A172 (cell line): ENCODE data around the gene CLBA1. TPM values are rescaled to one million over a fixed set of nuclear protein-coding genes. Genes with fewer than 3 reads are reported as not detected.
"Not testable (repeated sequence)": the region's sequence is repeated elsewhere in the genome, so short reads cannot be mapped to it uniquely, and the experiment has no call there.

Experiments
- DNase-seq: peaks from one replicate; pipeline ENCODE4 v3.0.0-alpha.2; 2015; ENCODE audit warnings: low spot score
- total RNA-seq: library from RNA; depleted of rRNA; stranded (reverse); fragments of >200 nt; shearing (Covaris generic); gene quantifications from 2 replicates; pipeline ENCODE4 v1.2.3, GENCODE V29; 2014

Gene CLBA1
- total RNA-seq, 1 experiment from 2014 or later, result 9.9 TPM

- peak; percentile 46 for DNase-seq
Measured at GRCh38 chr14:105022276-105022670, 36.7 kb downstream of the CLBA1 start.

GRCh38 chr14:105023144-105023543 is 37.6 kb downstream of the CLBA1 start:
- peak; percentile 62 for DNase-seq

DNA sequence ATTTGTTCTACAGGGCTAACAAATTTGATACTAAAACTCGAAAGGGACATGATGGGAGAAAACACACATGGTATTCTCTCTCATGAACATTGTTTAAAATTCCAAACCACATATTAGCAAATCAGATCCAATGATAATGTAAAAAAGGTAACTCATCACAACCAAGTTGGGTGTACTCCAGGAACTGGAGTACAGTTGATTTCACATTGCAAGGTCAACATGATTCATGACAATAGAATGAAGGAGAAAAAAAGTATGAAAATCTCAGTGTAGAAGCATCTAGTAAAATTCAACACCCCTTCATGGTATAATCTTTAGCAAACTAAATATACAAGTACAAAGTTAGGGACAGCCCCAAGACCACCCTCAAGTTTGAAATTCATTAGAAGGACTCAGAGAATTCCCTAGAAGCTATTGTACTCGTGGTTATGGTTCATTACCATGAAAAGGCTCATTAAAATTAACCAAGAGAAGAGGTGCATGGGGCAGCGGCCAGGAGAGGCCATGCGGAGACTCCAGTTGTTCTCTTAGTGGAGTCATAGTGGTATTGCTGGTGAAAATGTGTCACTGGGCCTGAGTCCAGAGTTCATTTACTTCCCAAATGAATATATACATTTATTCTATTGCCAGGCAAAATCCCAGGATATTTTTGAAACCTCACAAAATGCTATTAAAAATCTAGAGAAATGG is 38.3 kb downstream of the CLBA1 start:
- DNase-seq, result peak; percentile 57

DNA sequence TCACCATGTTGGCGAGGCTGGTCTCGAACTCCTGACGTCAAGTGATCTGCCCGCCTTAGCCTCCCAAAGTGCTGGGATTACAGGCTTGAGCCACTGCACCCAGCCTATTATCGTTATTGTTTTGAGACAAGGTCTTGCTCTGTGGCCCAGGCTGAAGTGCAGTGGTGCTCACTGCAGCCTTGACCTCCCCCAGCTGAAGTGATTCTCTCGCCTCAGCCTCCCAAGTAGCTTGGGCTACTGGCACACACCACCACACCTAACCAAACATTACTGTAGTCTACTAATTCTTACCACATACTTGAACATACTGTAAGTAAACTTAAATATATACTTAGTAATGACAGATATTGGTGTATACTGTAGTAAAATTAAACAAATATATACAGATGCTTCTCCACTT is 39.8 kb downstream of the CLBA1 start:
- no peak for DNase-seq

DNA sequence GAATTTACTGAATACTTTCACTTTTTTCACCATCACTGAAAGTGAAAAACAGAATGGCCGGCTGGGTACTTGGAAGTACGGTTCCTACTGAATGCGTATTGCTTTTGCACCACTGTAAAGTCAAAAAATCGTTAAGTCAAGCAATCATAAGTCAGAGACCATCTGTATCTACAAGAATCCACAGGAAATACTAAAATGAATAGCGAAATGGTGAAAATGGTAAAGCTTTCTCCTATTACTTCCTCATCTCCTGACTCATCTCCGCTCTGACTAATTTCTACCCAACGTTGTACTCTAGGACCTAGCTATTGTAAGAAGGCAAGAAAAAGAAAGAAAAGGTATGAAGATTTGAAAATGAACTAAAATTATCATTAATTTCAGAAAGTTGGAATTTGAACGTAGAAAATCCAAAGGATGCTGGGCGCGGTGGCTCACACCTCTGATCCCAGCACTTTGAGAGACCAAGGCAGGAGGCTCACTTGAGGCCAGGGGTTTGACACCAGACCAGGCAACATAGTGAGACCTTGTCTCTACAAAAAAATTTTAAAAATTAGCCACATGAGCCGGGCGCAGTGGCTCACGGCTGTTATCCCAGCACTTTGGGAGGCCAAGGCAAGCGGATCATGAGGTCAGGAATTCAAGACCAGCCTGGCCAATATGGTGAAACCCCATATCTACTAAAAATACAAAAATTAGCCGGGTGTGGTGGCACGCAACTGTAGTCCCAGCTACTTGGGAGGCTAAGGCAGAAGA is 40.6 kb downstream of the CLBA1 start:
- DNase-seq, result peak; percentile 76

GRCh38 chr14:105026802-105027563 is 41.4 kb downstream of the CLBA1 start:
- DNase-seq, result peak; percentile 84

DNA sequence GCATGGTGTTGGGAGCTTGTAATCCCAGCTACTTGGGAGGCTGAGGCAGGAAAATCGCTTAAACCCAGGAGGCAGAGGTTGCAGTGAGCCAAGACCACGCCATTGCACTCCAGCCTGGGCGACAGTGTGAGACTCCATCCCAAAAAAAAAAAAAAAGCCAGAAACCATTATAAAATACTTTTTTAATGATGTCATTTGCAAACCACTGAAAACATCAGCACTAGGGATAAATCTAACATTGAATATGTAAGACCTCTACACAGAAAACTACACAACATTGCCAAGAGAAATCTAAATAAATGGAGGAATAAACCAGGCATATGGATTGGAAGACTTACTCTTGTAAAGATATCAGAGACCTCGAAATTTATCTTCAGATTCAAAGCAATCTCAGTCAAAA is 42.1 kb downstream of the CLBA1 start:
- DNase-seq, result not testable (repeated sequence)

DNA sequence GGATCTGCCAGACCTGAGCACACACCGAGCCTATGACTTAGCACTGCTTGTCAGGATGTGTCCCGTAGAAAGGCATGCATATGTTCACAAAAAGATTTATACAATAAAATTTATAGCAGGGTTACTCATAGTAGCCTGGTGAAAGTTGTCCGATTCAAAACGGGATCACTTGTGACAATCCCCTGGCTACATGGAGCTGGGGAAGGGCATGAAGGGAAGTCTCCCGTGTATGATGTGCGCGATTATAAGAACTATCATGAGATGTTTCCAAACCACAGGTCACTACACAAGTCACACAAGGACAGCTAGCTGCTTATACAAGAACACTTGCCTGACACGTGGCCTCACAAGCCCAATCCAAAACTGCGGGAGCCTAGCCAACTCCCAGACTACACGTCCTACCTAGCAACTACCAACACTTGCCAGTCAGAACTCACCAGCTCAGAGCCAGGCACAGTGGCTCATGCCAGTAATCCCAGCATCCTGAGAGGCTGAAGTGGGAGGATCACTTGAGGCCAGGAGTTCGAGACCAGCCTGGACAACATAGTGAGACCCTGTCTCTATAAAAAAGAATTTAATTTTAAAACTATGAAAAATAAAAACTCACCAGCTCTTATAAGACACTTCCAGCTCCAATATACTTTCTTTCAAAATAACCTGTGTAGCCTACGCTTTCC is 42.8 kb downstream of the CLBA1 start:
- DNase-seq, result peak; percentile 76

DNA sequence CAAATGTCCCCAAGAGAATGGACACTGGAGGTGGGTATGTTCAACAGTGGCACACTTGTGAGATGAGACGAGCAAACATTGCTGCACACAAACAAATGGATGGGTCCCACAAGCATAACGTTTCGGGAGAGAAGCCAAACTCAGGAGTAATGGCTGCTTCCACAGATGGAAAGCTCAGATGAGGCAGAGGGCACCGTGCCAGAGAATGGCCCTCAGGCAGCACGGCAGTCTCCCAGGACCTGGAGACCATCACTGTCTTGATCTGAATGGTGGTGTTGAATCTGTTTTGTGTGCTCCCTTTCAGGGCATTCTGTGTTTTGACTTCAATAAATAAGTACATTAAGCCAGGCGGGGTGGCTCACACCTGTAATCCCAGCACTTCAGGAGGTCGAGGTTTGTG is 43.8 kb downstream of the CLBA1 start:
- DNase-seq, result no peak

DNA sequence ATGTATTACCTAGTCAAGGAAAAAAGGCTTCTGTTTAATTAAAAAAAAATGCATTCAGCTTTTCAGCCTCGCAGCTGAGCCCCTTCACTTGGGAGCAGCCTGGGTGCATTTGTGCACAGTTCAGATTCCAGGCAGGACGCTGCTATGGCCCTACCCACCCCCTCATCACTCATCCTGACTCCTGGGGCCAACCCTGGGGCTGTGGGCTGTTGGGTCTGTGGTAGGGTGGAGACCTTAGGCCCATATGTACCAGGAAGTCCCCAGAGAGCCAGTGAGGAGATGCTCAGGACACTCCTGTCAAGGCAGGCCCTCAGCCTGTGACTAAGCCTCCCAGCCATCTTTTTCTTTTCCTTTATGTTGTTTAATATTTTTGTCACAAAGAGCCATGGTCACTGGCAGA is 44.6 kb downstream of the CLBA1 start:
- no peak for DNase-seq

GRCh38 chr14:105030836-105031396 is 45.3 kb downstream of the CLBA1 start:
- DNase-seq, result no peak

DNA sequence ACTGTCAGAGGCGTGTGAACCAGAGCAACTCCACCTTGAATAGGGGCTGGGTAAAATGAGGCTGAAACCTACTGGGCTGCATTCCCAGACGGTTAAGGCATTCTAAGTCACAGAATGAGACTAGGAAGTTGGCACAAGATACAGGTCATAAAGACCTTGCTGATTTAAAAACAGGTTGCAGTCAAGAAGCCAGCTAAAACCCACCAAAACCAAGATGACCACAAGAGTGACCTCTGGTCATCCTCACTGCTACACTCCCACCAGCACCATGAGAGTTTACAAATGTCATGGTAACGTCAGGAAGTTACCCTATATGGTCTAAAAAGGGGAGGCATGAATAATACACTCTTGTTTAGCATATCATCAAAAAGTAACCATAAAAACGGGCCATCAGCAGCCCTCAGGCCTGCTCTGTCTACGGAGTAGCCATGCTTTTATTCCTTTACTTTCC is 46.9 kb downstream of the CLBA1 start:
- peak; percentile 64 for DNase-seq

- DNase-seq, result not testable (repeated sequence)
Measured at GRCh38 chr14:105033412-105033900, 47.9 kb downstream of the CLBA1 start.

- no peak for DNase-seq
Measured at GRCh38 chr14:105034315-105035039, 48.9 kb downstream of the CLBA1 start.

- not testable (repeated sequence) for DNase-seq
Measured at GRCh38 chr14:105035616-105036015, 50.0 kb downstream of the CLBA1 start.

GRCh38 chr14:105039458-105040205 is 54.0 kb downstream of the CLBA1 start:
- no peak for DNase-seq

GRCh38 chr14:105041841-105042765 is 56.5 kb downstream of the CLBA1 start:
- no peak for DNase-seq

GRCh38 chr14:105042813-105043212 is 57.2 kb downstream of the CLBA1 start:
- no peak for DNase-seq

DNA sequence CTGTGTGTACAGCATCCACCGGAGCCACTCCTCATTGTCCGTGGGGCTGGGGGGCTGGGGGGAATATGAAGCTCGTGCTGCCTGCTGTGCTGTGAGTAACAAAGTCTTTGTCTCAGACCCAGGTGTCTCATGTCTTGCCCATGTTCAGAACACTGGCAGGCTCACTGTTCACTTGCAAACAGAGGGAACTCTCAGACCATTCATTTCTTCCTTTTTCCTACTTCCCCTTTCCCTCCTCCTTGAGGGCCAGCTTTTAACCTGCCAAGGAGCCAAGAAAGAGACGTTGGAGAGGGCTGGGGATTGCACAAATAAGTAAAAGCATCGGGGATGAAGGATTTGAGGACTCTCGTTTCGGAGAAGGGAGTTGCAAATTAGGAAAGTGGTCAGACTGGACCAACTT is 58.1 kb downstream of the CLBA1 start:
- DNase-seq, result no peak
